HG03135 (cell line): ENCODE measurements around the gene RAPGEF3.

Experiments
- ATAC-seq: cut with Tn5 transposase; IDR thresholded peaks from one replicate; pipeline ENCODE4 v1.9.1; 2021; ENCODE audit warnings: mild to moderate bottlenecking, moderate library complexity; ENCODE audit not compliant: unreplicated experiment

RAPGEF3 gene

DNA sequence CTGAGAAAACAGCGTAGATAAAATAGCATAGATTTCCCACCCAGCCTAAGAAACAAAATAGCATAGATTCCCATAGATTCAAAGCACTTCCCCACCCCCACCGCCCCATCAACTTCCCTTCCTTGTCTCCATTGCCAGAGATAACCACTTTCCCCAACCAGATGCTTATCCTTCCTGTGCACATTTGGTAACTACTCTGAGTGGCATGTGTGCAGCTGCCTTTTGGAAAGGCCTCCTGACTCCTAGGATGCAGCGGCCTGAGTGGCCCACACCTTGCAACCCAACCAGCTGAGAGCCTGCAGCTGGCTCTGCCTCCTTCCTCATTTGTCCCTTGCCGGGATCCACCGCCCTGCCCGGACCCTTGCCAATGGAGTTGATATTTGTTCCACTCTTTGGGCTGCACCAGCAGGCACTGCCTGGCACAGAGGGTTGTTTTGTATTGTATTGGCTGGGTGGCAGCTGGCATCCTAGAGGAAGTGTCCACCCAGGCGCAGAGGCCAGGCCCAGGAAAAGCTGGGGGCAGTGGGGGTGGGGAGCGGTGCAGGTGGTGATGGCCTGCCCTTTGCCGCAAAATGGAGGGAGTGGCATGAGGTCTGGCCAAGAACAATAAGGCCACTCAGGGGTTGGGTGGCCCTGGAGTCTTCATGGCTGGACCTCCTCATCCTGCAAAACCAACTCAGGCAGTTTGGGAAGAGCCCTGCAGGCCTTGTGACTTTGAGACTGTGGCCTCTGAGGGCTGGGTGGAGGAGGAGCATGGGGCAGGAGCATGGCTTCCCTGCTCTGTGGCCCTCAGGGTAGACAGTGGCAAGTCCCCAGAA, 19.3 kb upstream of the RAPGEF3 start:
- ATAC-seq = no peak

DNA sequence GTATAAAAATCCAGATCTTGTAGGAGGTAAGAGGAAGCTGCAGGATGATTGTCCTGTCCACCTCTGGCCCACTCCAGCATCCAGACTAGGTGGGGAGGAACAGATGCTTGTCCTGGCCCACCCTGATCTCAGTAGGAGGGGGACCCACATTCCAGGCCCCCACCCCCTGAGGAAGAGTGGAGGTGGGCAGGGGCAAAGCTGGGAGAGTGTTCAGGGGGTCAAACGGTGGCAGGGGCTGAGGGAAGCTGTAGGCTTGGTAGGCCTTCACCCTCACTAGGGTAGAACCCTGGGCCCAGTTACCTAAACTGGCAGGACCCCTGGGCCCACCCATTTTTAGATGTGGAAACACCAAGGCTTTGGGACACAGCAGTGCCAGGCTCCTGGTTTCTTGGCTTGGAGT, 18.5 kb upstream of the RAPGEF3 start:
- no peak for ATAC-seq

DNA sequence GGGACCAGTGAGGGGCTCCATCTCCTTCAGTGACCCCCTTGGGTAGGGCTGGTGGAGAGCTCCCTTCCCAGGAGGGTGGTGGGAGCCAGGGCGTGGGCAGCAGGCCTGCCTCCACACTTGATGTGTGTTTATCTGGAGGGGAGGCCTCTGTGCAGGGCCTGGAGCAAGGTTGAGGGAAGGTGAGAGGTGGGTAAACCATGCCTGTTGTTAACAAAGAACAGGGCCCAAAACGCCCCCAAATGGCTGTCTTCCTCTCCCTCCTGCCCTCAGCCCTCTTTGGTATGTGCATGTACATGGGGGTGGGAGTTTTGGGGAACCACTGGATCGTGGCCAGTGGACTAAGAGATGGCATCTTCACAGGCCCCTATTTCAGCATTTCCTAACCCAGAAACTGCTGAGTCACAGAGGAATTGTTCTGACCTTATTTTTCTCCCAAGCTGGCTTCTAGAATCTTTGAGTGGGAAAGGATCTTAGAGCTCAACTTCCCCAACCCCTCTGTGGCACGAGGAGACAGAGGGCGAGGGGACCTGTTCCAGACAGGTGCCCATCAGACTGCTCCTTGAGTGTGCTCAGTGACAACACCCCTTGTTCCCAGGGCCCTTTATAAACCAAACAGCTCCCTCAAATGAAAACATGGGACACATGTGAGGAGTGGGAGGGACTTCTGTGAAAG, 17.9 kb upstream of the RAPGEF3 start:
- ATAC-seq = no peak

DNA sequence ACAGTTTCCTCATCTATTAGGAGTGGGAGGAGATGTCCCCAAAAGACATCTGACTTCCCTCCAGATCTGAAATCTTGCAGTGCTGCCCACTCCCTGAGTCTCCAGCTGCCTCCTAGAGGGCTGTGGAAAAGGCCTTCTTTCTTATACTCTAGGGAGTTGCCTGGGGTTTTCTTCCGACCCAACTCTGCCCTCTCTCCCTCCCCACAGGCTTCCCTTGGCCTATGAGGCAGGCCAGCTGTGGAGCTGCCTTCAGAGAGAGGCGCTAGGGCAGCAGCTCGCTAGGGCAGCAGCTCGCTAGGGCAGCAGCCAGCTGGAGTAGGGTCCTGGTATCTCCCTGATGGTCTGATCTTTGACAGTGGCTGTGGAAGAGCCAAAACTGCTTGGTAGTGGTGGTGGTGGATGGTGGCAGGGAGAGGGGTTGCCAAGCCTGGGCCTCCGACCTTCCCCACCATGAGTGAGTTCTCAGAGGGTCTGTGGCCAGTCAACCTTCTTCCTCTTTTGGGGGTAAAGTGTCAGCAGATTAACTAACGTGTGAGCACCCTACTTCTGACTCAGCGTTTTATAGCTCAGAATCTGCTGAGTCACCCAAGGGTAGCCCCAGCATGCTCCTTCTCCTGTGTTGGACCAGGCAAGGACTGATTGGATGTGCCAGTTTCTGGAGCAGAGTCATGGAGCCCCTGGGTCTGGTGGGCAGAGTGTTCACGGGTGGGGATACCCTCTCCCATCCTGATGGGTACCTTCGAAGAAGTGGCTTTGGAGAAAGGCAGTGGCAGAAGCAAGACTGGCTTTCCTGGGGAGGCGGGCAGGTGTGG, 16.6 kb upstream of the RAPGEF3 start:
- no peak for ATAC-seq

DNA sequence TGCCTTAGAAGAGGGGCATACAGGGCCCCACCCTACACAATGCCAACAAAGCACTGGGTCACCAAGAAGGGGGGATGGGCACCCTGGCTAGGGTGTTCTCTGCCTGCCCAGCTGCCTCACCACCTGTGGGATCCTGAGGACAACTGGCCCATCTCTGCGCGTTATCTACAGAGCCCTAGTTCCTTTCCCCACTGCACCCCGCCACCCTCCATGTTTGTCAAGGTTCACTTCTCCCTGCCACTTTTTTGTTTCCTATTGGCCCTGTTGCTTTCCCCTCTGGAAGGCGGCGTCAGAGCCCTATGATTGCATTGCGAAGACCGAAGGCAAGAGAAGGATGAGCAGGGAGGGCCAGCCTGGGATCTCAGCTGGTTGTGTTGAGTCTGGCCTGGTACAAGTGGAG, 16.0 kb upstream of the RAPGEF3 start:
- ATAC-seq = no peak

DNA sequence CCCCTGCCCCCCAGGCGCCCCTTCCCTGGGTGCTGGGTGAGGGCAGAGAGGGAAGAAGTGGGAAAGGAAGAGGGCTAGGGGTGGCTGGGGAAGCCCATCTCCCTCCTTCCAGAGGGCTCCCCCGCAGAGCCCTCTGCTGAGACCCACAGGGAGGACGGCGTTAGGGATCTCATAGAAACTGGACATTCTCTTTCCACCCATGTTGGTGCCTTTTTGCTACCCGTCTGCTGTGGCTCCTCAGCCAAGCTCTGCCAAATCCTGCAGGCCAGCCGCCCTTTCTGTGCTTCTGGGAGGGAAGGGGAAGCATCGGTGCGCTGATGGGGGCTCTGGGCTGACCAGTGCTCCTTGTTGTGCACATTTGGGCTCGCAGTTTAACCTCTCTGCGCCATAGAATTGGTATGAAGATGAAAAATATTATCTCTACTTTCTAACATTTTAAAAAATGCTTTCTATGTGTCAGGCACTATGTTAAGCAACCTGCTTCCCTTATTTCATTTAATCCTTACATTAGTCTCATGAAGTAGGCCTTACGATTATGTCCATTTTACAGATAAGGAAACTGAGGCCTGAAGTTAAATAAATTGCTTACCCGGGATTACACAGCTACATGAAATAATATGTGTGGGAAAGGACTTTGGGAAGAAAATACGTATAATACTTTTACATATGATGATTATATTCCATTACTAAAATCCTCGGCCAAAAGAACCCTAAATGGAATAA, 15.3 kb upstream of the RAPGEF3 start:
- no peak for ATAC-seq

DNA sequence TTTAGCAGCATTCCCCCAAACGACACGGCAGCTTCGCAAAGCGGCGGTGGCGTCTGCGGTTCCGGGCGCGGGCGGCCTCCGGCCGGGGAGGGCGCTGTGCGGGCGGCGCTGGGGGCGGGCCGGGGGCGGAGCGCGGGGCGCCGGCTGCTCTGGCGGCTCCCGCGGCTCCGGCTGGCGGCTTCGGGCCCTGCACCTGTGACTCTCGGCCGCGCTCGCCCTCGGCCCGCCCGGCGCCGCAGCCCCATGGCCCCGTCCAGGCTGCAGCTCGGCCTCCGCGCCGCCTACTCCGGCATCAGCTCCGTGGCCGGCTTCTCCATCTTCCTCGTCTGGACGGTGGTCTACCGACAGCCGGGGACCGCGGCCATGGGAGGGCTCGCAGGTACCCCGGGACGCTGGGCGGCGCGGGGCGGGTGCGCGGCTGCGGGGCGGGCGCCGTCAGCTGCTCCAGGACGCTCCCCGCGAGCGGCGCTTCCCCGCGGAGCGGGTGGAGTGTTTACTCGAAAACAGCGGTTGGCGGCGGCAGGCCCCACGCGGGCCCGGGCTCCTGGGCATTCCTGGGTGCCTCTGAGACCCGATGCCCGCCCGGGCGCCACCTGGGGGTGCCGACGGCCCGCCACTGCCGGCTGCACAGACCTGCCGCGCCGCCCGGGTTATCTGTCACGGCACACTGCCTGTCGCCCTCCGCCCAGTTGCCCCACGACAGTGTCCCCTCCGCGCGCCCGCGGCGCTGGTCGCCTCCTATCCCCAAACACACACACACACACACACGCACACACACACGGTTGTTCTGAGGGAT, 14.6 kb upstream of the RAPGEF3 start, which contains the start of gene SLC48A1:
Gene SLC48A1, plus strand, starts transcription at position 177 of the 796 bp plus-strand sequence. Its CDS starts 67 bp downstream, at position 244.
- ATAC-seq = peak; percentile 88

DNA sequence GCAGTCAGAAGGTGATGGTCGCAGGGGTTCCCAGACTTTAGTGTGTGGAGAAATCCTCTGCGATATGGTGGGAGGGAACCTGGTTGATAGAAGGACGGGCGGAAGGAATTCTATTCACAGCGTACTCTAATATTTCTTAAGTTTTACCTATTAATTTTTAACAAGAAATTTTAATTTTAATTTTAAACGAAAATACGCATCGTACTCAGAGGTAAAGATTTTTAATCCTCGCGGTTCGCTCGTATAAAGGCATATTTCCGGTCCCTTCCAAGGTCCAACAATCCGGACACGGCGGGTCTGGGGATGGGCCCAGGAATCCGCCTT, 14.0 kb upstream of the RAPGEF3 start:
- ATAC-seq = no peak

DNA sequence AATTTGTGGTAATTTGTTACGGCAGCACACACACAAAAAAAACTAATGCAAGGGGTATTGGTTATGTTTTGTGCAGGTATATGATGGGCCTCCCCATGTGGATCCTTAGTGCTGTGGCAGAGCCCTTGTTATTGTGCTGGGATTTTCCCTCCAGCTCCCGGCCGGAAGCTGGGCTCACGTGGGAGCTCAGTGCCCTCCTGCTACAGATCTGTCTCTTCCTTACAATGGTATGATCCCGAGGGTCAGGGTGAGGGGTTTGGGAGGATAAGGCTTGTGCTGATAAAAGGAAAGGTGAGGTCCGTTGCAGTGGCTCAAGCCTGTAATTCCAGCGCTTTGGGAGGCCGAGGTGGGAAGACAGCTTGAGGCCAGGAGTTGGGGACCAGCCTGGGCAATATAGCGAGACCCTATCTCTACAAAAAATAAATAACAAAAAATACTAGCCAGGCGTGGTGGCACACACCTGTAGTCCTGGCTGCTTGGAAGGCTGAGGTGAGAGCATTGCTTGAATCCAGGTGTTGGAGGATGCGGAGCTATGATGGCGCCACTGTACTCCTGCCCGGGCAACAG, 13.5 kb upstream of the RAPGEF3 start:
- ATAC-seq = no peak

DNA sequence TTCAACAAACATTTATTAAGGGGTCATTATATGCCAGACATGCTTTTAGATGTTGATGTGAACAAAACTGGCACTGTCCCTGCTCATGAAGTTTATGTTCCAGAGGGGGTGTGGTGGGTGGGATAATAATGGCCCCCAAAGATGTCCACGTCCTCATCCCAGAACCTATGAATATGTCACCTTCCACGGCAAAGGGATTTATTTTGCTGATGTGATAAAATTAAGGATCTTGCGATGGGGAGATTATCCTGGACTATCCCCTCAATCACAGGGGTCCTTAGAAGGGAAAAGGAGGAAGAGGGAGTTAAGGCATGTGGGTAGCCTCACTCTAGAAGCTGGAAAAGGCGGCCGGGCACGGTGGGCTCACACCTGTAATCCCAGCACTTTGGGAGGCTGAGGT, 12.6 kb upstream of the RAPGEF3 start:
- no peak for ATAC-seq

DNA sequence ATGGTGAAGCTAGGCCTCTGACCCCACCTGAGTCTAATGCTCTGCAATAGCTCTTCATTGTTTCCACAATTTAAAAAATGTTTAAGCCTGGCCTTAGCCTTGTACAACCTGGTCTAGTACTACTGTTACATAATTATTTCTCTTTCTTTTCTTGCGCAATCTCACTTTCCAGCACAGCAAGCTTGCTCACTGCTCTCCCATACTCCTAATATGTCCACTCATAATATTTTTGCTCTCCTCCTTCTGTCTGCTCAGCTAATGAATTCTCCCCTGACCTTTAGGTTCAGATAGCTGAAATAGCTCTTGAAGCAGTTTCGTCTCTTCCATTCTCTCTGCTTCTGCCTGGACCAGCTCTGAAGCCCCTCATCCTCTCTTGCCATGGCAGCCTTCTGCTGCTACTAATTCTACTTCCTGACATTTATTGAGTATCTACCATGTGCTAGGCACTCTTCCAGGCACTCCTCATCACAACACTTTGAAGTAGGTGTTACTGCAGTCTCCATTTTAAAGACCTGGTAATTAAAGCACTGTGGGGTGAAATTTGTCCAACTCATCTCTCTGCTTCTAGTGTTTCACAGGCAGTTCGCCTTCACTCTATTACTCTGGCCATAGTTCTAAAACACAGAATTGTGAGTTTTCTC, 11.5 kb upstream of the RAPGEF3 start:
- ATAC-seq = no peak

DNA sequence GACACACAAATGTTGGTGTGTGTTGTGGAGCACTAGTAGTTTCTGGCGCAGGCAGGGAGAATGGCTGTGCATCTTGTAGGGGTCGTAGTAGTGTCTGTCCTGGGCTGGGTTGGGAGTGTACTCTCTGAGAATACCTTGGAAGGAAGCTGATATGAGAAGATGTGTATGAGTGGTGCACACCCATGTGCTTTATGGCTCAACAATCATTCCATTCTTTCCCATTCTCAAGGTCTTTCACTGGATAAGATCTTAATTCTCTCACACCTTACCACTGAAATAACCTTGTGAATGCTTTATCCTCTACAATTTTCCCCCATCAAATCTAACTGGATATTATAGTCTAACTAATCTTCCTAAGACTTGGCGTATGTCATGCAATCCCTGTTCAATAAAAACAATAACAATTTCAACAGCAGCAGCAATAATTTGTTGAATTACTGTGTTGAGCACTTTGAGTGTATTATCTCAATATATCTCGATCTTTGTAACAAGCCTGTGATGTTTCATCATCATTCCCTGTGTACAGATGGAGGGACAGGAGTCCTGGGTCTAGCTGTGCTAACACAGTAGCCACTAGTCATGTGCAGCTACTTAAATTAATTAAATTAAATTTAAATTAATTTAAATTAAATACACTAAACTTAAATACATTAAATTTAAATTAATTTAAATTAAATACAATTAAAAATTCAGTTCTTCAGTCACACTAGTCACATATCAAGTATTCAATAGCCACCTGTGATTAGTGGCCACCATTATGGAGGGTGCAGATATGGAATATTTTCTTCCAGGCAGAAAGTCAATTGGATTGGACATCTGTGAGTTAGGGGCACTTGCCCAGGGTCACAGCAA, 10.8 kb upstream of the RAPGEF3 start:
- ATAC-seq = no peak

DNA sequence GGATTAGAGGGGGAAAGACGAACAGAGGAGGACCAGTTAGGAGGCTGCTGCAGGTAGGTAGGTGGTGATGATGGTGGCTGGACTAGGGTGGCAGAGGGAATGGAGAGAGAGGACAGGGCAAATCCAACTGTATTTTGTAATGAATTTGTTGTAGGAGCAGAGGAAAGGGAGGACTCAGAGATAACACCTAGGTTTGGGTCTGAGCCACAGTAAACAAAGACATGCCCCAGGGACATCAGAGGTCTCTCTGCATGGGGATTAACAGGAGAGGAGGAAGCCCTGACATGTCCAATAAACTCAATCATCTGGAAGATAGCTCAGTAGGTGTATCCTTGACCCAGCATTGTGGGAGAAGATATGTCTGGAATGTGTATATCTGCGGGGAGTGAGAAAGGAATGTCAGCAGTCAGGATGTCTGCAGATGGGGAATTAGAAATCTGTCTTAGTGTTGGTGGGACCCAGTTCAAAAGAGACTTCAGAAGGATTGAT, 9.7 kb upstream of the RAPGEF3 start:
- no peak for ATAC-seq

DNA sequence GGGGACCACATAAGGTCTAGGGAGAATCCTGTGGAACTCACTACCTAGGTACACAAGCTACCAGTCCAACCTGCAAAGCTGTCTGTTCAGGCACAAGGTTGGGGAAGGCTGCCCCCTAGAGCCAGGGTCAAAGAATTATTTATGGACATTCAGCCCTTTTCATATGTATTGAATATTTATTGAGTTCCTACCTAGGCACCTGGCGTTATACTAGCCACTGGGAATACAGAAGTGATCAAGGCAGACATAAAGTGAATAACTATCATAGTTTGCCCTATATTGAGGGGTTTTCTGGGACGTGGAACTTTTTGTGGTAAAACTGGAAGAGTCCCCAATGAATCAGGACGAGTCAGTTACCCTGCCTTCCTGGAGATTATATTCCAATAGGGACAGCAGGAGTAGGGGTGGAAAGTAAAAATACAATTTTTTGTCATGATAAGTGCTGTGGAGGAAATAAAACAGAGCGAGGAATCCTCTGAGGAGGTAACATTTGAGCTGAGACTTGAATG, 8.6 kb upstream of the RAPGEF3 start:
- ATAC-seq = no peak

DNA sequence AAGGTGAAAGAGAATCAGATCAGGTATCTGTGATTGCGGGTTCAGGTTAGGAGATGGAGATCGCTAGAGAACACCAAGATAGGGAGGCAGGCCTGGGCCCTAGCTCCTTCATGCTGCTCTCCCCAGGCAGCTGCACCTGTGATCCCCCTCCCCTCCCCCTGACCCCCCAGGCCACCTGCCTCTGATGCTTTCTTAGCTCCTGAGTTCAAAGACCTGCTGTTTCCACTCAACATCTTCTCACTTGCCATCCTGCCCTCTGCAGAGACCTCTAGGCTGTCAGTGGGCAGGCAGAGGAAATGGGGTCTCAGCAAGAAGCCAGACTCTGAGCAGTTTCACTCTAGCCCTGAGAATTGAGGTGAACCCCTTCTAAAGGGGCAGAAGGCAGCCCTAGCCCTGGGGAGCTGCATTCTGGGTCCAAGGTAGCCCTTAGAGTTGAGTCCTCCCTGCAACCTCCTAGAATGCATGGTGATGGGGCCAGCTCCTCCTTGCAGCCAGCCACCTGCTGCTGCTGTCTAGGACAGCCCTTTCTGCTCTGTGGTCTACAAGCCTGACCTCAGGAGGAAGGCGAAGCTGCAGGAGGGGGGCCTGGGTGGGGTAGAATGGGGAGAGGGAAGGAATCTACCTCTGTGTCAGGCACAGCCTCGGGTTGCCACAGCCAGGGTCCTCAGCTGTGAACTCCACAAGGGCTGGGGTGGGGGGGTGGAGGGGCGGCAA, 8.0 kb upstream of the RAPGEF3 start:
- ATAC-seq = no peak

DNA sequence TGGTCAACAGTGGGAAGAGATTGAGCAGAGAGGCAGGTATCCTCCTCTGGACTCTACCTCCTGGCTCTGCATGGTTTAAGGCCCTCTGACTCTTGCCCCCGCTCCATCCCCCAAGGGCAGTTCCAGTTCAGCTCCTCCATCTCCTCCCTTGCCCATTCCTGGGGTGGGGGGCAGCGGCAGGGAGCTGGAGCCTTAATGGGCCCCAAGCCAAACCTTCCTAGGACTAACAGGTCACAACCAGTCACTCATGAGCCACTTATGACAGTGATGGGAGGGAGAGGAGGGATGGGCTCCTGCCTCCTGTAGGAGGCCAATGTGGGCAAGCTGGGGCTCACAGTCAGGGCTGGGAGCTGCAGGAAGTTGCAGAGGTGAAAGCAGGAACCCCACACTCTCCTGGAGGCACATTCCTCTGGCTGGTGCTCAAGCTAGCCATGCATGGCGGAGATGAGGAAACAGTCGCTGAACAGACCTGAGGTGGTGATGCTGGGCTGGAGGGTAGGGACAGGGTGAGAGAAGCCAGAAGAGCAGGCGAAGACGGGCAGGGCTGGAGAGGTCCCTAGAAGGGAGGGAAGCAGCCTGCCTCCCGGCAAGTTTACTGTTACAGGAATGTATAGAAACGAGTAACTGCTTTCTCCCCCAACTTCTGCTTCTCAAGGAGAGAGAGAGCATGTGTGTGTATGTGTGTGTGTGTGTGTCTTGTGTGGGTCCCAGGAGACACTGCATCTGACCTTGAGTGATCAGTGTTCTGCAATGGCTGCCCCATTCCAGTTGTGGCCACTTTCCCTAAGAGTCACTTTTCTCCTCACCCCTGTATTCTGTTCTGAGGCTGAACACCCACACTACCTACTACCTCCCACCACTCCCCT, 5.0 kb upstream of the RAPGEF3 start:
- no peak for ATAC-seq
